VCaP (cell line): Measurements from ENCODE around the gene TCHHL1.

Experiments
- H3K27ac ChIP-seq: fragments of 450-650 bp; 2 replicates; pipeline ENCODE4 v1.5.1; 2017
- CTCF ChIP-seq: fragments of 450-650 bp; conservative IDR thresholded peaks from 2 replicates; pipeline ENCODE4 v1.5.1; 2017; ENCODE audit warnings: mild to moderate bottlenecking, moderate library complexity

Gene TCHHL1

DNA sequence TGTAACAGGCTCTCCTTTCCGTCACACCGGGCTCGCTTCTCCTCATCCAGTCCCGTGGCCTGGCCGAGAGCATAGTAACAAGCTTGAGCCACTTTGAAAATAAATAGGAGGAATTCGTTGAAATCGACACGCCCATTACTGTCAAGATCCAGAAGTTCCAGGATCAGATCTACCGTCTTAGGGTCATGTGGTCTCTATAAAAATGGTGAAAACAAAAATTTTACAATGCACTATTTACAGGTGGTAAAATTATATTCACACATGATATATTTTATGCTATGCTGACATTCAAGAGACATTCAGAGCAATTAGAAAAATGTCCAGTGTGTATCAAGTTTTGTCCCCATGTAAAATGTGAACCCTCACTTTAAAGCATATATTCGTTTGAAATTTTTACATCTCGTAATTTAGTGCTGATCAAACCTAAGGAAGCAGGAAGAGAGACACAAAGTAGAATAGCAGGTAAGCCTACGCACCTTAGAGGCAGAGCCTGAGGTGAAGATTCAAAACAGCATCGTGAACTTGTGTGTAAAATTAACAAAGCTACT lies 24.1 kb upstream of the TCHHL1 start:
- no peak overlapping the region for H3K27ac ChIP-seq
- TF ChIP-seq CTCF, result no peak

DNA sequence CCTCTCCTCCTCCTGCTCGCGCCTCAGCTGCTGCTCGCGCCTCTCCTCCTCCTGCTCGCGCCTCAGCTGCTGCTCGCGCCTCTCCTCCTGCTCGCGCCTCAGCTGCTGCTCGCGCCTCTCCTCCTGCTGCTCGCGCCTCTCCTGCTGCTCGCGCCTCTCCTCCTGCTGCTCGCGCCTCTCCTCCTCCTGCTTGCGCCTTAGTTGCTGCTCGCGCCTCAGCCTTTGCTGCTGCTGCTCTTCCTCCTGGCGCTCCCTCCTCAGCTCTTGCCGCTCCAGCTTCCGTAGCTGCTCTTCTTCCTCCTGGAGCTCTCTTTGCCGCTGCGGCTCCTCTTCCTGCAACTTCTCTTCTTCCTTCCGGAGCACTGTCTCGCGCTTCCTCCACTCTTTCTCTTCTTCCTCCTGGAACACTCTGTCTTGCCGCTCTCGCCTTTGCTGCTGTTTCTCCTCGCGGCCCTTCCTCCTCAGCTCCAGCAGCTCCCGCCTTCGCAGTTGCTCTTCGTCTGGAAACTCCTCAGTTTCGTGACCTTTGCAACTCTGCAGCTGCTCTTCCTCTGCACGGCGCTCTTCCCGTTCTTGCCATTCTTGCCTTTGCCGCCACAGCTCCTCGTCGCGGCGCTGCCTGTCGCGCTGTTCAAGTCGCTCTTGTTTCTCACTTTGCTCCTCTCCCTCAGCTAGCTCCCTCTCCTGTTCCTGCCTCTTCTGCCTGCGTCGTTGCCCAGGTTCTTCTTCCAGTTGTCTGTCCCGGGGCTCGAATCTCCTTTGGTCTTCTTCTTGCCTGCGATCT lies 23.4 kb upstream of the TCHHL1 start:
- TF ChIP-seq CTCF, result peak; percentile 18
- no peak overlapping the region for H3K27ac ChIP-seq

DNA sequence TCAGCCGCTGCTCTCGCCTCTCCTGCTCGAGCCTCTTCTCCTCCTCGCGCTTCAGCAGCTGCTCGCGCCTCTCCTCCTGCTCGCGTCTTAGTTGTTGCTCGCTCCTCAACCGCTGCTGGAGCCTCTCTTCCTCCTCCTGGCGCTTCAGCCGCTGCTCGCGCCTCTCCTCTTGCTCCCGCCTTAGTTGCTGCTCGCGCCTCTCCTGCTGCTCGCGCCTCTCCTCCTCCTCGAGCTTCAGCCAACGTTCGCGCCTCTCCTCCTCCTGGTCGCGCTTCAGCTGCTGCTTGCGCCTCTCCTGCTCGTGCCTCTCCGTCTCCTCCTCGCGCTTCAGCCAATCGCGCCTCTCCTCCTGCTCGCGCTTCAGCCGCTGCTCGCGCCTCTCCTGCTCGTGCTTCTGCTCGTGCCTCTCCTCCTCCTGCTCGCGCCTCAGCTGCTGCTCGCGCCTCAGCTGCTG lies 22.7 kb upstream of the TCHHL1 start:
- TF ChIP-seq CTCF, result no peak
- H3K27ac ChIP-seq, result no peak overlapping the region; the same call in 1 of the 2 replicates

GRCh38 chr1:152110860-152111514 lies 22.1 kb upstream of the TCHHL1 start:
- H3K27ac ChIP-seq, result peak overlapping the region; percentile 45; the same call in 1 of the 2 replicates
- TF ChIP-seq CTCF, result no peak

GRCh38 chr1:152110365-152110859 lies 21.5 kb upstream of the TCHHL1 start:
- peak overlapping the region; percentile 45; the same call in 1 of the 2 replicates for H3K27ac ChIP-seq
- no peak for TF ChIP-seq CTCF

GRCh38 chr1:152109998-152110294 lies 21.1 kb upstream of the TCHHL1 start:
- H3K27ac ChIP-seq, result peak overlapping the region; percentile 45; the same call in 1 of the 2 replicates
- no peak for TF ChIP-seq CTCF
